Liver (tissue), 9 donors: ENCODE results near the gene KRT86. TPM values are rescaled to one million over a fixed set of nuclear protein-coding genes. Genes with fewer than 3 reads are reported as not detected.

ENCODE experiments used
- DNase-seq: peaks from one replicate; pipeline ENCODE4 v3.0.0-alpha.2; 2017; ENCODE audit warnings: low spot score
- H3K27ac ChIP-seq, 2 donors: one replicate each; pipeline ENCODE4 v1.7.0; 2013; ENCODE audit warnings: inconsistent platforms in 2 of 2, low read length in 2 of 2, control low read depth in 1 of 2, low read depth in 1 of 2, mild to moderate bottlenecking in 1 of 2
- H3K27me3 ChIP-seq, 4 donors: one replicate each; pipeline versions ENCODE4 v1.6.1 to v1.7.0; 2013; ENCODE audit warnings: low read length in 3 of 4, inconsistent platforms in 1 of 4, mild to moderate bottlenecking in 1 of 4, moderate library complexity in 1 of 4; ENCODE audit not compliant: control insufficient read depth in 4 of 4, insufficient read depth in 4 of 4
- H3K36me3 ChIP-seq, 4 donors: one replicate each; pipeline versions ENCODE4 v1.6.1 to v1.7.0; 2013; ENCODE audit warnings: low read length in 3 of 4, mild to moderate bottlenecking in 3 of 4, low read depth in 1 of 4, moderate library complexity in 1 of 4; ENCODE audit not compliant: control insufficient read depth in 4 of 4, insufficient read depth in 3 of 4
- H3K4me1 ChIP-seq, 4 donors: one replicate each; pipeline versions ENCODE4 v1.6.1 to v1.7.0; 2013; ENCODE audit warnings: low read length in 3 of 4, mild to moderate bottlenecking in 3 of 4, moderate library complexity in 1 of 4; ENCODE audit not compliant: control insufficient read depth in 4 of 4, insufficient read depth in 4 of 4
- H3K4me3 ChIP-seq, 3 donors: one replicate each; pipeline versions ENCODE4 v1.6.1 to v1.7.0; 2013; ENCODE audit warnings: low read length in 3 of 3, control low read depth in 1 of 3, low read depth in 1 of 3, mild to moderate bottlenecking in 1 of 3
- H3K9ac ChIP-seq, 2 donors: one replicate each; pipeline ENCODE4 v1.7.0; 2013; ENCODE audit warnings: low read length in 2 of 2, mild to moderate bottlenecking in 2 of 2, moderate library complexity in 2 of 2, control low read depth in 1 of 2, low read depth in 1 of 2
- H3K9me3 ChIP-seq, 4 donors: one replicate each; pipeline versions ENCODE4 v1.6.1 to v1.7.0; 2013; ENCODE audit warnings: low read length in 3 of 4; ENCODE audit not compliant: control insufficient read depth in 4 of 4
- EGR1 ChIP-seq, 2 donors: IDR thresholded peaks; 2 replicates each; pipeline ENCODE4 v1.6.1; 2016 to 2018; ENCODE audit warnings: antibody characterized with exemption in 2 of 2, low read depth in 2 of 2
- FOXA1 ChIP-seq: IDR thresholded peaks from 2 replicates; pipeline ENCODE4 v1.6.1; 2016; ENCODE audit warnings: antibody characterized with exemption
- FOXA2 ChIP-seq: IDR thresholded peaks from 2 replicates; pipeline ENCODE4 v1.6.1; 2016; ENCODE audit warnings: antibody characterized with exemption
- GABPA ChIP-seq, 2 donors: IDR thresholded peaks in 1 of 2; conservative IDR thresholded peaks in 1 of 2; 2 replicates each; pipeline ENCODE4 v1.6.1; 2016; ENCODE audit warnings: antibody characterized with exemption in 2 of 2, mild to moderate bottlenecking in 1 of 2, moderate library complexity in 1 of 2
- HNF4A ChIP-seq, 2 donors: conservative IDR thresholded peaks; 2 replicates each; pipeline ENCODE4 v1.6.1; 2016; ENCODE audit warnings: antibody characterized with exemption in 2 of 2, mild to moderate bottlenecking in 2 of 2
- JUND ChIP-seq, 2 donors: IDR thresholded peaks; 2 replicates each; pipeline ENCODE4 v1.6.1; 2016; ENCODE audit warnings: antibody characterized with exemption in 2 of 2
- NR2F2 ChIP-seq: IDR thresholded peaks from 2 replicates; pipeline ENCODE4 v1.6.1; 2016; ENCODE audit warnings: antibody characterized with exemption
- SP1 ChIP-seq: IDR thresholded peaks from 2 replicates; pipeline ENCODE4 v1.6.1; 2018; ENCODE audit warnings: antibody characterized with exemption, mild to moderate bottlenecking
- TAF1 ChIP-seq: conservative IDR thresholded peaks from 2 replicates; pipeline ENCODE4 v1.6.1; 2016; ENCODE audit warnings: antibody characterized with exemption, mild to moderate bottlenecking
- YY1 ChIP-seq: IDR thresholded peaks from 2 replicates; pipeline ENCODE4 v1.6.1; 2016; ENCODE audit warnings: antibody characterized with exemption, mild to moderate bottlenecking
- WGBS: extraction: QIAGEN DNeasy Blood & Tissue Kit; methylation state at CpG from one replicate; pipeline ENCODE4 v1.1.7; 2013; 5-methylcytosine and 5-hydroxymethylcytosine counted together
- polyA plus RNA-seq, 2 donors: library from polyadenylated mRNA; stranded (reverse) in 1 of 2; unstranded in 1 of 2; fragments of 200-250 nt in 1 of 2; fragments of >200 nt in 1 of 2; fragmentation: Nextera tagmentation in 1 of 2; extraction: Ambion mirVana in 1 of 2; gene quantifications; one replicate each; pipeline versions ENCODE4 v1.2.1 to v1.2.3, GENCODE V29; 2013 to 2015
- total RNA-seq, 2 donors: library from RNA; depleted of rRNA; stranded (reverse); fragments of >200 nt; gene quantifications; one replicate each; pipeline ENCODE4 v1.2.3, GENCODE V29; 2014
- TF ChIP-seq, protein P1 (sequence below): fragments of 150-350 bp; IDR thresholded peaks from 2 replicates; pipeline ENCODE4 v1.5.1; 2017; ENCODE audit warnings: improper control_type of control experiment, low read depth, low read length; ENCODE audit not compliant: missing input control
- TF ChIP-seq, protein P2 (sequence below): IDR thresholded peaks from 2 replicates; pipeline ENCODE4 v1.6.1; 2016; ENCODE audit warnings: antibody characterized with exemption
- TF ChIP-seq, protein P3 (sequence below): IDR thresholded peaks from 2 replicates; pipeline ENCODE4 v1.6.1; 2016; ENCODE audit warnings: antibody characterized with exemption, mild to moderate bottlenecking
- TF ChIP-seq, protein P4 (sequence below): IDR thresholded peaks from 2 replicates; pipeline ENCODE4 v1.6.1; 2016; ENCODE audit warnings: antibody characterized with exemption
- donor health status: healthy.
- donor health status: healthy.
- donor health status: healthy.
- donor health status: healthy.
- donor health status: healthy.

The KRT86 gene
- total and polyA plus RNA-seq, 4 donors = 0.08 TPM; not detected in 3

DNA sequence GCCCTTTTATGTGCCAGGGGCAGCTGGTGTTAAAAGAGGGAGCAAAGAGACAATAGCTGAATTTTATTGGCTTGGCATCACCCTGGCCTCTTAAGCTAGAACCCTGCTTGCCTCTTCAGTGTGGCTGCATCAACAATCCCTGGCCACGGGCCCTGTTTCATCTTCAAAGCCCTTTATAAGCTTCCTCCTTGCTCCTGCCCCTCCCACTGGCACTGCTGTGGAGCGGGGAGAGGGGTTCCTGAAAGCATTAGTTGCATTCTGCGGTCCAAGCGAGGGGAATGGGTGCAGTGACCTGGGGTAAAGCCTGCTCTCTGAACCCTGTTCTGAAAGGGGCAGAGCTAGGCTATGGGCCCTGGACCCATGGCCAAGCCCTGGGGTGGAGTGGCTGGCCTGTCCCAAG, 47.0 kb downstream of the KRT86 start (continued):
- TF ChIP-seq, protein P1, sequence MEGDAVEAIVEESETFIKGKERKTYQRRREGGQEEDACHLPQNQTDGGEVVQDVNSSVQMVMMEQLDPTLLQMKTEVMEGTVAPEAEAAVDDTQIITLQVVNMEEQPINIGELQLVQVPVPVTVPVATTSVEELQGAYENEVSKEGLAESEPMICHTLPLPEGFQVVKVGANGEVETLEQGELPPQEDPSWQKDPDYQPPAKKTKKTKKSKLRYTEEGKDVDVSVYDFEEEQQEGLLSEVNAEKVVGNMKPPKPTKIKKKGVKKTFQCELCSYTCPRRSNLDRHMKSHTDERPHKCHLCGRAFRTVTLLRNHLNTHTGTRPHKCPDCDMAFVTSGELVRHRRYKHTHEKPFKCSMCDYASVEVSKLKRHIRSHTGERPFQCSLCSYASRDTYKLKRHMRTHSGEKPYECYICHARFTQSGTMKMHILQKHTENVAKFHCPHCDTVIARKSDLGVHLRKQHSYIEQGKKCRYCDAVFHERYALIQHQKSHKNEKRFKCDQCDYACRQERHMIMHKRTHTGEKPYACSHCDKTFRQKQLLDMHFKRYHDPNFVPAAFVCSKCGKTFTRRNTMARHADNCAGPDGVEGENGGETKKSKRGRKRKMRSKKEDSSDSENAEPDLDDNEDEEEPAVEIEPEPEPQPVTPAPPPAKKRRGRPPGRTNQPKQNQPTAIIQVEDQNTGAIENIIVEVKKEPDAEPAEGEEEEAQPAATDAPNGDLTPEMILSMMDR = no peak
- no peak for TF ChIP-seq JUND (IDR thresholded peaks at IDR 0.05)
- no peak for TF ChIP-seq TAF1

DNA sequence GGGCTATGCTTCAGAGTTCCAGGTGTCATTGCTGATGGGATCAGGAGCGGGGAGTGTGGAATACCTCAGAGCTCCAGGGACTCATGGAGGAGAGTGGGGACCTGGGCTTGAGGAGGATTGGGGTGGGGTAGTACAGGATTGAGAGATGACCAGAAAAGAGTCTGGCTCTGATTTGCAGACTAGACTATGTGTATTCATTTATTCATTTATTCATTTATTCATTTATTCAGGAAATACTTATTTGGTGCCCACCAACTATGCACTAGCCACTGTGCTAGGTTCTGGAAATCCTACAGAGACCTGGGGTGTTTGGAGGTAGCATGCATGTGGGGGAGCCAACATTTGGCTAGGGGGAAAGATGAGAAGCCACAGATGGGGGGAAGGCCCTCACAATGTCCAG, 47.6 kb downstream of the KRT86 start:
- peaks cover 0 to 3% (median 1%) of the 10 kb centered on the region in 4 donors for H3K27me3 ChIP-seq
- 95% methylated on average over 1 of the region's 1 CpG for WGBS
- DNase-seq = no peak

More for the DNA sequence above, 47.6 kb downstream of the KRT86 start:
- Histone ChIP-seq H3K4me1 (no peaks in the 10 kb centered on the region), H3K4me3 (no peak overlapping the region), H3K9me3 (no peaks in the 10 kb centered on the region), H3K36me3 (no peaks in the 10 kb centered on the region), H3K9ac (no peak overlapping the region), H3K27ac (no peak overlapping the region)
- TF ChIP-seq NR2F2 (no peak), TAF1 (no peak), HNF4A (conservative IDR thresholded peaks at IDR 0.05) (no peak), FOXA1 (no peak), YY1 (no peak), GABPA (IDR thresholded peaks at IDR 0.05 in 1 of 2, conservative IDR thresholded peaks at IDR 0.05 in 1 of 2) (no peak), FOXA2 (no peak), JUND (IDR thresholded peaks at IDR 0.05) (no peak), SP1 (no peak), EGR1 (IDR thresholded peaks at IDR 0.05; ENCODE audit: low read depth in 2 of 2) (no peak)
- TF ChIP-seq, protein P2, sequence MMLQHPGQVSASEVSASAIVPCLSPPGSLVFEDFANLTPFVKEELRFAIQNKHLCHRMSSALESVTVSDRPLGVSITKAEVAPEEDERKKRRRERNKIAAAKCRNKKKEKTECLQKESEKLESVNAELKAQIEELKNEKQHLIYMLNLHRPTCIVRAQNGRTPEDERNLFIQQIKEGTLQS = no peak
- TF ChIP-seq, protein P3, sequence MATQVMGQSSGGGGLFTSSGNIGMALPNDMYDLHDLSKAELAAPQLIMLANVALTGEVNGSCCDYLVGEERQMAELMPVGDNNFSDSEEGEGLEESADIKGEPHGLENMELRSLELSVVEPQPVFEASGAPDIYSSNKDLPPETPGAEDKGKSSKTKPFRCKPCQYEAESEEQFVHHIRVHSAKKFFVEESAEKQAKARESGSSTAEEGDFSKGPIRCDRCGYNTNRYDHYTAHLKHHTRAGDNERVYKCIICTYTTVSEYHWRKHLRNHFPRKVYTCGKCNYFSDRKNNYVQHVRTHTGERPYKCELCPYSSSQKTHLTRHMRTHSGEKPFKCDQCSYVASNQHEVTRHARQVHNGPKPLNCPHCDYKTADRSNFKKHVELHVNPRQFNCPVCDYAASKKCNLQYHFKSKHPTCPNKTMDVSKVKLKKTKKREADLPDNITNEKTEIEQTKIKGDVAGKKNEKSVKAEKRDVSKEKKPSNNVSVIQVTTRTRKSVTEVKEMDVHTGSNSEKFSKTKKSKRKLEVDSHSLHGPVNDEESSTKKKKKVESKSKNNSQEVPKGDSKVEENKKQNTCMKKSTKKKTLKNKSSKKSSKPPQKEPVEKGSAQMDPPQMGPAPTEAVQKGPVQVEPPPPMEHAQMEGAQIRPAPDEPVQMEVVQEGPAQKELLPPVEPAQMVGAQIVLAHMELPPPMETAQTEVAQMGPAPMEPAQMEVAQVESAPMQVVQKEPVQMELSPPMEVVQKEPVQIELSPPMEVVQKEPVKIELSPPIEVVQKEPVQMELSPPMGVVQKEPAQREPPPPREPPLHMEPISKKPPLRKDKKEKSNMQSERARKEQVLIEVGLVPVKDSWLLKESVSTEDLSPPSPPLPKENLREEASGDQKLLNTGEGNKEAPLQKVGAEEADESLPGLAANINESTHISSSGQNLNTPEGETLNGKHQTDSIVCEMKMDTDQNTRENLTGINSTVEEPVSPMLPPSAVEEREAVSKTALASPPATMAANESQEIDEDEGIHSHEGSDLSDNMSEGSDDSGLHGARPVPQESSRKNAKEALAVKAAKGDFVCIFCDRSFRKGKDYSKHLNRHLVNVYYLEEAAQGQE = no peak
- TF ChIP-seq, protein P1 = no peak
- TF ChIP-seq, protein P4, sequence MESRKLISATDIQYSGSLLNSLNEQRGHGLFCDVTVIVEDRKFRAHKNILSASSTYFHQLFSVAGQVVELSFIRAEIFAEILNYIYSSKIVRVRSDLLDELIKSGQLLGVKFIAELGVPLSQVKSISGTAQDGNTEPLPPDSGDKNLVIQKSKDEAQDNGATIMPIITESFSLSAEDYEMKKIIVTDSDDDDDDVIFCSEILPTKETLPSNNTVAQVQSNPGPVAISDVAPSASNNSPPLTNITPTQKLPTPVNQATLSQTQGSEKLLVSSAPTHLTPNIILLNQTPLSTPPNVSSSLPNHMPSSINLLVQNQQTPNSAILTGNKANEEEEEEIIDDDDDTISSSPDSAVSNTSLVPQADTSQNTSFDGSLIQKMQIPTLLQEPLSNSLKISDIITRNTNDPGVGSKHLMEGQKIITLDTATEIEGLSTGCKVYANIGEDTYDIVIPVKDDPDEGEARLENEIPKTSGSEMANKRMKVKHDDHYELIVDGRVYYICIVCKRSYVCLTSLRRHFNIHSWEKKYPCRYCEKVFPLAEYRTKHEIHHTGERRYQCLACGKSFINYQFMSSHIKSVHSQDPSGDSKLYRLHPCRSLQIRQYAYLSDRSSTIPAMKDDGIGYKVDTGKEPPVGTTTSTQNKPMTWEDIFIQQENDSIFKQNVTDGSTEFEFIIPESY = no peak
